Measurements from ENCODE around the gene POLDIP3.

DNA sequence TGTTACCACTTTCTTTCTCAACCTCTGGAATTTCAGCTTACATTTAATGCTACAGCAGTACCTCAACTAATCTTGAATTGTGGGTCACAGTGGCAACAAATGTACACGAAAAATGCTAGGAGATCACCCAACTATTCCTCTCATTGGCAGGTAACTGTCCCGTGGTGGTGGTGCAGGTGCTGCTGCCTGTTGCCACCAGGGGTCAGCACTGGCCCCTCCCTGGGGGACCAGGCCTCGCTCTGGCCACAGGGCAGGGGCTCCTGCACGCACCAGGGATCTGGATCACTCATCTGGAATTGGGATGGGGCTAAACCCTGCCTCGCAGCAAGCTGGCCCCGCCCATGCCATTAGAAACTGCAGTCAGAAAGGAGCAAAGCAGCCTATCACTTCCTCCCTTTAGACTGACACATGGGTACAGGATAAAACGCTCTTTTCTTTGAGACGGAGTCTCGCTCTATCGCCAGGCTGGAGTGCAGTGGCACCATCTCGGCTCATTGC lies 6.9 kb upstream of the POLDIP3 start:
- TF ChIP-seq, protein P1, sequence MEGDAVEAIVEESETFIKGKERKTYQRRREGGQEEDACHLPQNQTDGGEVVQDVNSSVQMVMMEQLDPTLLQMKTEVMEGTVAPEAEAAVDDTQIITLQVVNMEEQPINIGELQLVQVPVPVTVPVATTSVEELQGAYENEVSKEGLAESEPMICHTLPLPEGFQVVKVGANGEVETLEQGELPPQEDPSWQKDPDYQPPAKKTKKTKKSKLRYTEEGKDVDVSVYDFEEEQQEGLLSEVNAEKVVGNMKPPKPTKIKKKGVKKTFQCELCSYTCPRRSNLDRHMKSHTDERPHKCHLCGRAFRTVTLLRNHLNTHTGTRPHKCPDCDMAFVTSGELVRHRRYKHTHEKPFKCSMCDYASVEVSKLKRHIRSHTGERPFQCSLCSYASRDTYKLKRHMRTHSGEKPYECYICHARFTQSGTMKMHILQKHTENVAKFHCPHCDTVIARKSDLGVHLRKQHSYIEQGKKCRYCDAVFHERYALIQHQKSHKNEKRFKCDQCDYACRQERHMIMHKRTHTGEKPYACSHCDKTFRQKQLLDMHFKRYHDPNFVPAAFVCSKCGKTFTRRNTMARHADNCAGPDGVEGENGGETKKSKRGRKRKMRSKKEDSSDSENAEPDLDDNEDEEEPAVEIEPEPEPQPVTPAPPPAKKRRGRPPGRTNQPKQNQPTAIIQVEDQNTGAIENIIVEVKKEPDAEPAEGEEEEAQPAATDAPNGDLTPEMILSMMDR (IDR thresholded peaks at IDR 0.05) = peak in 5 of 7 experiments; percentile 84 to 93 (median 87)
- TF ChIP-seq POLR2A (IDR thresholded peaks at IDR 0.05) = no peak
